Occipital lobe (tissue), 2 donors: ENCODE data around the gene PHF24. TPM values are rescaled to one million over a fixed set of nuclear protein-coding genes. Genes with fewer than 3 reads are reported as not detected.
"Not testable (repeated sequence)": the region's sequence is repeated elsewhere in the genome, so short reads cannot be mapped to it uniquely, and the experiment has no call there.

ENCODE experiments used
- DNase-seq: peaks from one replicate; lab custom pipeline; 2025; lab: John Stamatoyannopoulos, UW
- total RNA-seq: library from RNA; depleted of rRNA; stranded (reverse); fragments of >200 nt; gene quantifications from one replicate; pipeline ENCODE4 v1.2.3, GENCODE V29; 2014

PHF24 gene
- total RNA-seq, 1 donor from 2014 or later: 25.6 TPM

DNA sequence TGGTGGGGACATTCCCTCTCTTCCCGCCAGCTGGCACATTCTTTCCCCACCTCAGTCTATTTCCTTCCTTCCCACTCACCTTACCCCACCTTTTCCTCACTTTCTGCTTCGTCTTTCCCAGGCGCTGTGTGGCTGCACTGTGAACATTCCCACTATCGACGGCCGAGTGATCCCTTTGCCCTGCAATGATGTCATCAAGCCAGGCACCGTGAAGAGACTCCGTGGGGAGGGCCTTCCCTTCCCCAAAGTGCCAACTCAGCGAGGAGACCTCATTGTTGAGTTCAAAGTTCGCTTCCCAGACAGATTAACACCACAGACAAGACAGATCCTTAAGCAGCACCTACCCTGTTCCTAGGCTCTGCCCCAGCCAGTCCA lies 38.8 kb downstream of the PHF24 start:
- DNase-seq: no peak

DNA sequence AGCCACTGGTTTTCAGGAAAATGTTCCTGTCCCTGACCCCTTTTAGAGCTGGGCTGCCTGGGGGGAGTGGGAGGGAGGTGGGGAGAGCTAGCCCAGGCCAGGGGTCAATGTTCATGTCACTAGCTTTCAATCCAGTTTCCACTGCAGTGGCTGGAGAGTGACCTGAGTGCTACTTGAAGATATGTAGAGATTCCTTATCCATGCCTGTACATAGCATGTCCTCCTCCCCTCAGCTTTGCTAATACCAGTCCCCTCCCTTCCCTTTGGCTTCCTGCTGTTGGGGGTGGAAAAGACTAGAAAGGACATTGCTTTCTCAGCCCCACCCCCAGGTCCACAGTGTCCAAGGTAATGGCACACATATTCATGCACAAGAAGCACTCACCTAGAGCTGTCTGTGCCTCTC lies 39.3 kb downstream of the PHF24 start:
- DNase-seq: no peak

DNA sequence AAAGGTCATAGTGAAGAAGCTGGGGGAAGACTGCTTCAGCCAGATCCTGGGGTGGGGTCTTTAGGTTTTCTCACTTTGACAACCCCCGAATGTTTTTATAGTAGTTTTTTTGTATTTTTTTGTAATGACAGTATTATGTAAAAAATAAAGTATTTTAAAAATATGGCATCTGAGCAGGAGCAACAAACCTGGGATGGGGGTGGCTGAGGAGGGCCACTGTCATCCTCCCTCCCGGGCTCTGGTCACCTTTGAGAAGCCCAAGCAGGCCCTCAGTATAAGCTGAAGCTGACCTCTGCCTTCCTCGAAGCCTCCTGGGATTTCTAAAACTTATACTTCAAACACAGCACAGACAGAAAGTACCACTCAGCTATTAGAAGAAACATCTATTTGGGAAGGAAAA lies 40.2 kb downstream of the PHF24 start:
- DNase-seq: no peak

DNA sequence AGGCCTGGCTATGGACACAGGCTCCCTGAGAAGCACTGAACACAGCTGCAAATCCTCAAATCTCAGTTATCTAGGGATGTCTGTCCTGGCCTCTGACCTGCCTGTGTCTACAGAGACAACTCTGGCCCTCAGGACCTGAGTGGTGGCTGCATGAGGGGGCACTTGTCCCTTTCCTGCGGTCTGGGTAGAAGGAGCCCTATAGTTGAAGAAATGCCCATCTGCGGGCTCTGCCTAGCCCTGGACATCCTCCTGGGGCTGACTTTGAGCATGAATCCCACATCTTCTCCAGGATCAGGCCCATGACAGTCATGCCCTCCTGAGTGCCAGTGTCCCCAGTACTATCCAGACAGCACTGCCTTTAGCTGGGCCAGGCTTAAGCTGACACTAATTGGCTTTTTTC lies 41.5 kb downstream of the PHF24 start:
- no peak for DNase-seq

DNA sequence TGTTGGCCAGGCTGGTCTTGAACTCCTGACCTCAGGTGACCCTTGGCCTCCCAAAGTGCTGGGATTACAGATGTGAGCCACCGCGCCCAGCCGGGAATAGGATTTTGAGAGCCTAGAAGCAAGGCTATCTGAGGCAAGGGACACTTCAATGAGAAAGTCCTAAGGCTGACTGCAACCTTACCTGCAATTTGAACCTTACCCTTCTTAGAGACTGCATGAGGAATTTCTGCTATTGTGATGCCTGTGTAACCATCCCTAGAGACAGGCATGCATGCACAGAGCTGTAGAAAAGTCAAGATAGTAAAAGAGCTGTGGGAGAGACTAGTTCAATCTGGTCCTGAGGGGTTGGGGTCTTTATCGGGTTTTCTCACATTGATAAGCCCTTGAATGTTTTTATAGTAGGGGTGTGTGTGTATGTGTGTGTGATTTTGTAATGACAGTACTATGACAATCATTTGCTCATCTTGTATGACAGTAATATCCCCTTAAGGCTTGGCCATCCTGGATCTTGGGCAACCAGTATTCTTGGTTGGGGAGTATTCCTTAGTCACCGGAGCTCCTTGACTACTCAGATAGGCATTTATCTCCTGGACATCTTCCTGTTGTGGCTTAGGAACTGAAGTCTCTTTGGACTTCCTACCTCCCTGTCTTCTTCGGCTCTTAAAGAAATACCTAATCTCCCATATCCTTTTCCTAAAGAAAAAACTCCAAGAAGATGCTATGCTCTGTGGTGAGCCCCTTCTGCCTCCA lies 42.6 kb downstream of the PHF24 start:
- no peak for DNase-seq

DNA sequence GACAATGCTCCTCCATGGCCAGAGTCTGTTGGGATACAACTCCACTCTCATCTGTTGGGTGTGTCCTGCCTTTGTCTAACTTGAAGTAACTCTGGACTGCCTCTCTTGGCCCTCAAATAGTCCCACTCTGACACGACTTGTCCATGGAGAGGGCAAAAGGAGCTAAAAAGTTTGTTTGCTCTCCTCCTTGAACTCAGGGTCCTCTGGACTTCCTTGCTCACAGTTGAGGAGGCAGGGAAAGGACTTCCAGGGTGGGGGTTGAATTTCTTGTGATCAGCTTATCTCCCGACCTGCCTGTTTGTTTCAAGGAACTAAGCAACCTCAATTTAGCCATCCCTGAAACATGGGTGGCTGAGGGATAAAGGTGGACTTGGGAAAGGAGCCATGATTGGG lies 43.2 kb downstream of the PHF24 start:
- DNase-seq: no peak

DNA sequence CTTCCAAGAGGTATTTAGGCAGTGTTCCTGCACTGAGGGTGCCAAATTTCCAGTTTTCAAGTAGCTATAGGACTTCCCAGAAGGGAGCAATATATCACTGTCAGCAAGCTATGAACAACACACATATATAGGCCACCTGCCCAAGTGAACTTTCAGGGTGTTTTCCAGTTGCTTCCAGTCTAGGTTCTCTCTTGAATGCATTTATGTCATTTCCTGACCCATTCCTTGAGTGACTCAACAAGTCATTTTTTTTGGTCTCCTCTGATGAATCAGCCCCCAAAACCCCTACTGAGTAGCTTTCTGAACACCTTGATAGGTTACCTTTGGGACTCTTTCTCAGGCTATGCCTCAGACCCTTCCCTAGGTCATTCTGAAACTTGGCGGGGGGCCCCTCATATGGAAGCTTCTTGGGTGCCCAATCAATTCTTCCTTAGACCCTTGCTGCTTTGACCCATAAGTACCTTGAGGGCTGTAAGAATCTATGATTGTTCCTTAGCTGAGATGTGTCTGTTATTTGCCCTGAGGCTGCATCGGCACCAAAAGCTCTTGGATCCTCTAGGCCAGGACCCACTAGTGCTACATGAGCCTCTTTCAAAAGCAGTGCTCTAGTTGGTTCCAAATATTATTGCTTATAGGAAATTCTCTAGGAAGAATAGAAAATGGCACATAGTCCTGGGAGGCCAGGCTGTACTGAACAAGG lies 43.9 kb downstream of the PHF24 start:
- no peak for DNase-seq

DNA sequence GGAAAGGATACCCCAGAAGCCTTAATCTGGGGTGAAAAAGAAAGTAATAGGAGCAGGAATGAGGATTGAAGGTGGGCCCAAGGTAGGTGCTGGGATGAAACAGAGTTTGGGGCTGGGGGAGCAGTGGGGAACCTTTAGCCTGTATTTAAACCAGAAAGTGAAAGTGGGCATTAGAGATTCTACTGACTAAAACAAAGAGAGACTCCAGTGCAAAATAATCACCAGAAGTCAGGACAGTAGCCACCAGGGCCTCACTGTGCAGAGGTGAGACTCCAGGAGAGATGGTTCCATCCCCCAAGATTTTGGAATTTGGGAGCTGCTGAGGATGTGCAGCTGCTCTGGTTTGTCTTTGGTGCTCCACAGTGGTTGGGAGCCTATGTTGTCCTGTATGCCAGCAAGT lies 44.5 kb downstream of the PHF24 start:
- no peak for DNase-seq

DNA sequence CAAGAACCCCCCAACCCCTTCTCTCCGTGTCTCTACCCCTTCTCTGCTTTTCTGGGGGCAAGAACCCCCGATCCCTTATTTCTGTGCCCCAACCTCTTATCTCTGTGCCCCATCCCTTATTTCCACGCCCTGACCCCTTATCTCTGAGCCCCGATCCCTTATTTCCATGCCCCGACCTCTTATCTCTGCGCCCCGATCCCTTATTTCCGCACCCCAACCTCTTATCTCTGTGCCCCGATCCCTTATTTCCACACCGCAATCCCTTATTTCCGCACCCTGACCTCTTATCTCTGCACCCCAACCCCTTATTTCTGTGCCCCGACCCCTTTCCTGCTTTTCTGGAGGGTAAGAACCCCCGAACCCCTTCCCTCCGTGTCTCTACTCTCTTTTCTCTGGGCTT lies 46.2 kb downstream of the PHF24 start:
- DNase-seq: not testable (repeated sequence)

DNA sequence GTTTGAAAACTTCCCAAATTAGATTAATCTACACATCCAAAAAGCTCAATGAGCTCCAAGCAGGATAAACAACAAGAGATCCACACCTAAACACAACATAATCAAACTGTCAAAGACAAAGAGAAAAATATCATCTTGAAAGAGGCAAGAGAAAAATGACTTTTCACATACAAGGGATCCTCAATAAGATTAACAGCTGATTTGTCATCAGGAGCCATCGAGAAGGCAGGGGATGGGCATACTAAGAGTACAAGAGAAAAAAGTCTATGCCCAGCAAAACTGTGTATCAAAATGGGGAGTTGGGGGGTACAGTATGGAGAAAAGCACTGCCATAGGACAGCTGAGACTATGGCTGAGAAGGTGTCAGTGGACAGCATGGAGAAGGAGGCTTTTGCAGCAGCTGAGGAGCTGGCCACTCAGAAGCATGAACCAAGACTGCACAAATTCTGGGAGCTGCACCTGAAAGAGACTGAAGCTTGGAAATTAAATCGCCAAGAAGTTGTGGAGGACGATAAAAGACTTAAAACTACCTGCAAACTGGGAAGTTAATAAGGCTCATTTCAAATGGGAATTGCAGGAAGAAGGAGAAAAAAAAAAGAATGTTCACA lies 52.4 kb downstream of the PHF24 start:
- no peak for DNase-seq

DNA sequence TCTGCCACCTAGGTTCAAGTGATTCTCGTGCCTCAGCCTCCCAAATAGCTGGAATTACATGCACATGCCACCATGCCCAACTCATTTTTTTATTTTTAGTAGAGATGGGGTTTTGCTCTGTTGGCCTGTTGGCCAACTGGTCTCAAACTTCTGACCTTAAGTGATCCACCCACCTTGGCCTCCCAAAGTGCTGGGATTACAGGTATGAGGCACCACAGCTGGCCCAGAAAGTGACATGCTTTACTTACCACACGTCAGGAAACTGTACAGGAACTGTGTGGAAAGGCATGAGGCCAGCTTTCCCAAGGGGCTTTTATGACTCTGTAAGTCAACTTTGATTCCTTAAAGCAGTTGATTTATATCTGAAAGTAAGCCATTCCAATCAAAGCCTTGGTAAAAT lies 56.4 kb downstream of the PHF24 start:
- no peak for DNase-seq

DNA sequence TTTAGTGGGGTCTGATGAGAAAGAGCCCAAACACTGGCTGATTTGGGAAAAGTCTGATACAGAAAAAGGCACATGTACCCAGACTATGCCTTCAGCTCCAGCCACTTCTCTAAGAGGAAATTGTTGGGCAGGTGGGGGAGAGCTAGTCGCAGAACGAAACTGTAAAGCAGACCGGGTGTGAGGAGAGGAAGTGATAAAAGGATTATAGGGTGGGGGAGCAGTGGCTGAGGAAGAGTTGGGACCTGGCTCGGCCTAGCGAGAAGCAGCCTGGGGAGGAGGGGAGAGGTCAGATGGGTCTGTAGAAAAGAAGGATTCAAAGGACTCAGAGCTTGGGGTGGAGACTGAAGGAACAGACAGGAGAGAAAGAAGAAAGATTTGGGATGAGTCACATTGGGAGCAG lies 65.4 kb downstream of the PHF24 start:
- DNase-seq: not testable (repeated sequence)

DNA sequence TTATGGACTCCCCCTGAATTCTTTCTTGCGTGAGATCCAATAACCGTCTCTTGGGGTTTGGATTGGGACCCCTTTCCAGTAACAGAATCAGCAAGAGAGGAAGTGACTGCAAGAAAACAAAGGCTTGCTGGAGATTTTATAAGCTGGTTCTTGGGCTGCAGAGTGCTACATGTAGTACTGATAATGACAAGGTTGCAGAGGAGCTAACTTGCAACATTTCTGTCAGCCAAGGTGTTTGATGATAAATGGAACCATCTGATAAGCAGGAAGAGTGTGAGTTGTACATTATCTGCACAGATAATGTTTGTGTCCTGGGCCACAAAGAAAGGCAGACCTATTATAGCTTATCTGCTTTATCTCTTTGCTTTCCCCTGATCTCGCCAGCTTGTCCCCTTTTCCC lies 68.6 kb downstream of the PHF24 start:
- DNase-seq: no peak

DNA sequence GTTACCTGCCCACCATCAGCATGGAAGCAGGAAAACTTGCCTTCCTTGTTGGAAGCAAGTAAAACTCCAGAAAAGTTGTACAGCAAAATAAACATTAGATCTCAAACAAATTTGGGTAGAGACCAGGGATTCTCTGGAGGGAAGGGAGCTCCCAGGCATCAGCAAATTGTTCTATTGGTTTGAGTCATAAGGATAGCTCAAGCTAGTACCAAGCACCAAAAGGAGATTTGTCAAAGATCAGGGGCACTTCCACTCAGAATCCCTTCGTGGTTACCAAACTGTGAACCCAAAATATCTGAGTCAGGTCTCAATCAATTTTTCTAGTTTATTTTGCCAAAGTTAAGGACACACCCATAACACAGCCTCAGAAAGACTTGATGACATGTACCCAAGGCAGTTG lies 69.3 kb downstream of the PHF24 start:
- DNase-seq: no peak

DNA sequence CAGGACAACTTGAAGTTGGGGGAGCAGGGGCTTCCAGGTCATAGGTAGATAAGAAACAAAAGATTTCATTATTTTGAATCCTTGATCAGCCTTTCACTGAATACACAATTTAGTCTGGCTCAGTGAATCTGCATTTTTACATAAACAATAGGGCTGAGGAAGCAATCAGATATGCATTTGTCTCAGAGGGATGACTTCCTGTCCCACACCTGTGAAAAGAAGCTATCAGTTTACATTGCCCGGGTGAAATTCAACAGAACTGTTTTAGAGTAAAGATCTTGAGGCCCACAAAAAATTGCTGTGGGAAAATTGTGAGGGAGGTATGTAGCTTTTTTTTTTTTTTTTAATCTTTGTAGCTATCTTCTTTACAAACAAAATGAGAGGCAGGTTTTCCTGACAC lies 69.8 kb downstream of the PHF24 start:
- DNase-seq: no peak

DNA sequence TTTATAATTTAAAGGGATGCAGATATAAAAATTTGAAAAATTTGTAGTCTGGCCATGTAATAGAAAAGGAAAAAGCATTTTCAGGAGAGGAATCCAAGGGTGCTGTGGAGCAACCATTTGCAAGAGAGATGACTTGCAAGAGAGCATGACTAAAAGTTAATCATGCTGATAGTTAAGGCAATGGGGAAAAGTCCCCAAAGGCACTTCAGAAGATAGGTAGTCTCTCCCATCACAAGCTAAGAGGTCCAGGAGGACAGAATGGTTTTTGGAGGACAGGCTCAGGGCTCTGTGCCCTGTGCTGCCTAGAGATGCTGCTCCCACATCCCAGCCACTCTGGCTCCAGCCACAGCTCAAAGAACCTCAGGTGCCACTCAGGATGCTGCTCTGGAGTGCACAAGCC lies 70.3 kb downstream of the PHF24 start:
- DNase-seq: no peak

DNA sequence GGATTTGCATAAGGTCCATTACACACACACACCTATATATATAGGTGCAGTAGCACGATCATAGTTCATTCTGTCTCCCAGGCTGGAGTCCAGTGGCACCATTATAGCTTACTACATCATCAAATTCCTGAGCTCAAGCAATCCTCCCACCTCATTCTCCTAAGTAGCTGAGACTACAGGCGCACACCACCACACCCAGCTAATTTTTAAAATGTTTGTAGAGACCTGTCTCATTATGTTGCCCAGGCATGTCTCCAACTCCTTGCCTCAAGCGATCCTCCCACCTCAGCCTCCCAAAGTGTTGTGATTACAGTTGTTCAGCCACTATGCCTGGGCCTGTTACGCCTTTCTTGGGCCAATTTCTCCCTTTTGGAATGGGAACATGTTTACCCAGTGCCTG lies 71.2 kb downstream of the PHF24 start:
- no peak for DNase-seq

DNA sequence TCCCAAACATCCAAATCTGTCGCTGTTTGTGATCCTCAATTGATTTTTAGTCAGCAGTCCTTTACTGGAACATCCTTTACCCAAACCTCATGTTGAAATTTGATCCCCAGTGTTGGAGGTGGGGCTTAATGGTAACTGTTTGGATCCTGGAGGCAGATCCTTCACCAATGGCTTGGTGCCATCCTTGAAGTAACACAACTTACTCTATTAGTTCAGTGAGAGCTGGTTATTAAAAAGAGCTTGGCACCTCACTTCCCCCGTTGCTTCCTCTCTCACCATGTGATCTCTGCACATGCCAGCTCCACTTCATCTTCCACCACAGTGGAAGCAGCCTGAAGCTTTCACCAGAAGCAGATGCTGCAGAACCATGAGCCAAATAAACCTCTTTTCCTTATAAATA lies 71.8 kb downstream of the PHF24 start:
- DNase-seq: no peak

Other genes with a start within 250 kb of the PHF24 start
- not detected for gene CCL21, start 248.1 kb upstream of the PHF24 start, total RNA-seq
- gene DNAJB5, start 31.5 kb downstream of the PHF24 start, total RNA-seq: 47.9 TPM
- 171 TPM for gene VCP, start 114.3 kb downstream of the PHF24 start, total RNA-seq
- gene FANCG, start 121.7 kb downstream of the PHF24 start, total RNA-seq: 31.7 TPM
- gene PIGO, start 138.3 kb downstream of the PHF24 start, total RNA-seq: 9.4 TPM
- 48.7 TPM for gene STOML2, start 144.8 kb downstream of the PHF24 start, total RNA-seq
- gene ATOSB, start 157.6 kb downstream of the PHF24 start, total RNA-seq: 11.4 TPM
- 12.3 TPM for gene UNC13B, start 203.7 kb downstream of the PHF24 start, total RNA-seq